Stimulated activated CD8-positive, alpha-beta memory T cell treated with anti-CD3 and anti-CD28 coated beads, Interleukin-7, amount 100 ng/mL, for 4 hours (primary cell): ENCODE data around the gene SEC14L2.
A peak's percentile ranks its signal among the peaks of the same experiment; 100 is the strongest.

Experiments used
- DNase-seq, 2 donors: peaks; one replicate each; pipeline ENCODE4 v3.0.0-alpha.2; 2020; ENCODE audit warnings: low read depth in 2 of 2

SEC14L2 gene

GRCh38 chr22:30404307-30404706 is 7.5 kb downstream of the SEC14L2 start:
- DNase-seq: no peak

GRCh38 chr22:30405731-30406130 is 8.9 kb downstream of the SEC14L2 start:
- no peak for DNase-seq

- no peak for DNase-seq
Measured at GRCh38 chr22:30406400-30406799, 9.6 kb downstream of the SEC14L2 start.

- no peak for DNase-seq
Measured at GRCh38 chr22:30408388-30409102, 11.7 kb downstream of the SEC14L2 start.

GRCh38 chr22:30411780-30412179 is 15.0 kb downstream of the SEC14L2 start:
- DNase-seq: no peak

DNA sequence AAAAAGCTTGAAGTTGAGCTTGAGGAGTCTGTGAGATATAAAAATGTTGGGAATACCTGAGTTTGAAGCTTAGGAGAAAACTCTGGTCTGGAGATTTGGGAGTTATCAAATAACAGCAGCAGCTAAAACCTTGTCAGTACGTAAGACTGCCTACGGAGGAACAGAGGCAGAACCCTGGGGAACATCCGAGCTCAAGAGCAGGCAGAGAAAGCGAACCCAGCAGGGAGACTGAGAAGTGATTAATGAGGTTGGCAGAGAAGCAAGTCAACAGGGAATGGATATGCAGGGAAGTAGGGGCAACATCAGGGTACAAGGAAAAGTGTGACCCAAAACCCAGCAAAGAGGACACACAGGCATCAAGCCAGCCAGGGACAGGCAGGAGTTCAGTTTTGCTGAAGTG is 16.2 kb downstream of the SEC14L2 start:
- no peak for DNase-seq

DNA sequence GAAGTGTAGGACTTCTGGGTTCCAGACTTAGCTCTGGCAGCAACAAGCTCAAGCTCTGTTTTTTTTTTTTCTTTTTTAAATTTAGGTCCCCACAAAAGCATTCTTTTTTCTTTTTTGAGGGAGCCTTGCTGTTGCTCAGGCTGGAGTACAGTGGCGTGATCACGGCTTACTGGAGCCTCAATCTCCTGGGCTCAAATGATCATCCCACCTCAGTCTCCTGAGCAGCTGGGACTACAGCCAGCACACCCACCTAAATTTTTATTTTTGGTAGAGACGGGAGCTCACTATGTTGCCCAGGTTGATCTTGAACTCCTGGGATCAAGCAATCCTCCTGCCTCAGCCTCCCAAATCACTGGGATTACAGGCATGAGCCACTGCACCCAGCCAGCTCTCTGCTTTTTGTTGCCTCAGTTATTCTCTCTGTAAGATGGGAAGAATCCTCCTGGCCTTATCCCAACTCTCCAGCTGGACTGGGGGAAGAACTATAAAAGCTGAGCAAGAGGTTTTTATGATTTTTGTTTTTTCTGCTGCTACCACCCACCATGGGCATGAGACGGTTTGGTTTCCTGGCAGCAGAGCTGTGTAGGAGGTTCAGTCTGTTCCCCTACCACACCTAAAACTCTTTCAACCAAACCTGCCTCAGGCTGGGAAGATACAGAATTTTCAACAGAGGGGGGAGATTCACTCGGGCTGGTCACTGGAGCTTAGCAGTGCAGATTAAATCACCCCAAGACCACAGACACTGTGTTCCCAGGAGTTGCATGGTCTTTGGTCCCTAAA is 17.1 kb downstream of the SEC14L2 start:
- no peak for DNase-seq

GRCh38 chr22:30414525-30415047 is 17.8 kb downstream of the SEC14L2 start:
- no peak for DNase-seq

GRCh38 chr22:30416403-30416802 is 19.6 kb downstream of the SEC14L2 start:
- DNase-seq: no peak

GRCh38 chr22:30416837-30417236 is 20.0 kb downstream of the SEC14L2 start:
- DNase-seq: no peak

DNA sequence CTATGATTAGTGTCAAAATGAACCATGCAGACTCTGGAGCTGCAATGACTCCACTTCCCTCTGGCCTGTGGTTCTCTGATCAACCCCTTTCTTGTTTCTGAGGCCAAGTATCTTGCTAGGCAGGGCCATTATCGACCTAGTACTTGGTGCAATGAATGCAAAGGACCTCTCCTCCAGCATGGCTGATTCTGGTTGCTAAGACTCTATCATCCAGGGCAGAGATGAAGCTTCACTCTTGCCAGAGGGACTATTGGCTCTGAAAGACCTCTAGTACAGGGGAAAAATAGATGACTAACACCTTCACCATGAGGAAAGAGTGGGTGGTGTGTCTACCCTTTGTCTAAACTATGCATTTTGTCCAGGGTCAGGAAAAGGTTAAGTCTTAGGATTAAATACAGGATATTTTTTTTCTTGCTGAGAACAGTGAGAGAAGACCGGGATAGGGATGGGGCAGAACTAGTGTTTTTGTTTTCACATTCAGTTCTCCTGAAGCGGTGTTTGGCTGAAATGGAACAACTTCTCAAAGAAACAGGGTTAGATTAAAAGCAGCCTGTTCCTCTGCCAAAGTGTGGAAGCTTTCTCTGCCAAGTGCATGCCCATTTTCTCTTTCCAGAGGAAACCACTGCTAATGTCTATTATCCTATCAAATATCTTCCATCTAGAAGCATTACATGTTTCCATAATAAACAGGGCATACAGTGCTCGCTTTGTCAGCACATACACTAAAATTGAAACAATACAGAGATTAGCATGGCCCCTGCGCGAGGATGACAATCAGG is 23.7 kb downstream of the SEC14L2 start:
- DNase-seq: no peak

GRCh38 chr22:30421695-30422480 is 25.1 kb downstream of the SEC14L2 start:
- no peak for DNase-seq

- no peak for DNase-seq
Measured at GRCh38 chr22:30422481-30423300, 25.9 kb downstream of the SEC14L2 start.

- DNase-seq: peak in 1 of 2 donors; percentile 36
Measured at GRCh38 chr22:30423301-30423958, 26.6 kb downstream of the SEC14L2 start.

DNA sequence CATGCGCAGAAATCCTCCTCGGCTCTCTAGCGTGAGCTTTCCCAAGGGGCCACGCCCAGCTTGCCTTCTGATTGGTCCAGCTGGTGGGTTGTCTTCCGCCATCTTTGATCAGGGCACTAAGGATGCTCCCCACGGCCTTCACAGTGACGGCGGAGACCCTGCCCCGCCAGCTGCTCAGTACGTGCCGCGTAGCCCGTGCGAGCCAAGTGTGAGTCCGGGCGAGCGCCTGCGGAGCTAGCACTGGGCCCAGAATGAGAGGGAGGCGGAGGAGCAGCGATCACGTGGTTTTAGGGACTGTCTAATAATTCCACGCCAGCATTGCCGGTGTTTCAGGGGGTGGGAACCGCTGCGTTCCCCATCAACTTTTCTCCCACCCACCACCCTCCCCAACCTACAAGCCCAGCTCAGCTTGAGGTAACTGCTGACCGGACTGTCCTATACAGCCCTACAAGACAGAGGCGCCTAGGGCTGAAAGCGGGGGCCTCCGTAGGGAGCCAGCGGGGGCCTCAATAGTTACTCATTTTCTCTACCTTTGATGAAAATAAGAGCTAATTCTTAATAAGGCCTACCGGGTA is 27.2 kb downstream of the SEC14L2 start:
- DNase-seq: peak; percentile 97

- no peak for DNase-seq
Measured at GRCh38 chr22:30424534-30425326, 27.9 kb downstream of the SEC14L2 start.

GRCh38 chr22:30425327-30425615 is 28.5 kb downstream of the SEC14L2 start:
- no peak for DNase-seq

DNA sequence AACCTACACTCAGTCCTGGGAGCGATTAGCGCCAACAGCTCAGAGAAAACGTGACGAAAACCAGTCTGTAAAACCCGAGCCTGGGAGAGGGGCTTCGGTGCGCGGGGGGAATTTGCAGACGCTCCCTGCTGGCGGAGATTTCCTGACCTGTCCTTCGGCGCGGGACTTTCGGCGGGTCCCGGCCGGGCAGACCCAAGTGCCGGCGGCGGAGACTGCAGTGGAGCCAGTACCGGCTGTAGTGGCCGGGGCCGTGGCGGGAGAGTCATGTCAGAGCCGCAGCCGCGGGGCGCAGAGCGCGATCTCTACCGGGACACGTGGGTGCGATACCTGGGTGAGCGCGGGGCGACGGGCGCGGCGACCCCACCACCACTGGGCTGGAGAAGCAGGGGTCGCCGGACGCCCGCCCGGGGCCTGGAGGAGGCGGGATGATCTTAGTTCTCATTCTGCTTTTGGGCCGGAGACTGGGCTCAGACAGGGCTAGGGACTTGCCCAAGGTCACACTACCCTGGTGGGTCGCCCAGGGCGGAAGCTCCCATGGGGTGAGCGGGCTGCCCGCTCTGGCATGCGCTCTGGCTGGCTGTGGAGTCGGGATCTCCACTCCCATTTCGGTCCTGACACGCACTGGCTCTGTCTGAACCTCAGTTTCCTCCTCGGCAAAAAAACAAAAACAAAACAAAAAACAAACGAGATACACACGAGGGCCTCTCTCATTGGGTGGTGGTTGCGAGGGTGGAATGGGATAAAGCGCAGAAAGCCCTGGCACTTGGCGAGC is 29.0 kb downstream of the SEC14L2 start, which contains the start of gene MTFP1:
Gene MTFP1, plus strand, starts transcription at position 153 of the 772 bp plus-strand sequence. Its CDS starts 112 bp downstream, at position 265.
- DNase-seq: peak; percentile 31 to 45
